Thoracic aorta (tissue), 2 donors: ENCODE data around the gene CDH23. TPM values are rescaled to one million over a fixed set of nuclear protein-coding genes. Genes with fewer than 3 reads are reported as not detected.

Experiments
- ATAC-seq: fragments of 150-250 bp; one replicate; pipeline ENCODE4 v1.8.0; 2017; ENCODE audit warnings: low read depth; ENCODE audit not compliant: insufficient number of reproducible peaks, low FRiP score
- DNase-seq: peaks from one replicate; pipeline ENCODE4 v3.0.0-alpha.2; 2020; ENCODE audit warnings: low spot score
- H3K27ac ChIP-seq, 2 donors: fragments of 200-600 bp; sonication (generic); 1 replicate in 1 of 2; 2 replicates in 1 of 2; pipeline ENCODE4 v1.5.1; 2016; ENCODE audit warnings: mild to moderate bottlenecking in 2 of 2, moderate library complexity in 2 of 2
- H3K27me3 ChIP-seq: fragments of 200-600 bp; sonication (generic); replicated peaks from 2 replicates; pipeline ENCODE4 v1.6.0; 2016; ENCODE audit warnings: mild to moderate bottlenecking; ENCODE audit not compliant: insufficient read depth
- H3K36me3 ChIP-seq: fragments of 200-600 bp; sonication (generic); one replicate; pipeline ENCODE4 v1.5.1; 2016
- H3K4me1 ChIP-seq, 2 donors: fragments of 200-600 bp; sonication (generic); 1 replicate in 1 of 2; 2 replicates in 1 of 2; pipeline versions ENCODE4 v1.5.1 to v1.6.0; 2016; ENCODE audit warnings: low read depth in 2 of 2, mild to moderate bottlenecking in 1 of 2; ENCODE audit not compliant: control insufficient read depth in 1 of 2
- H3K4me3 ChIP-seq: fragments of 200-600 bp; sonication (generic); 2 replicates; pipeline ENCODE4 v1.5.1; 2016; ENCODE audit warnings: mild to moderate bottlenecking
- H3K9me3 ChIP-seq: fragments of 200-600 bp; sonication (generic); 2 replicates; pipeline ENCODE4 v1.5.1; 2016
- CTCF ChIP-seq: fragments of 200-600 bp; sonication (generic); IDR thresholded peaks from one replicate; pipeline ENCODE4 v1.5.1; 2019; ENCODE audit warnings: antibody characterized with exemption
- total RNA-seq, 2 donors: library from RNA; depleted of rRNA; stranded (reverse); fragments of >200 nt; gene quantifications; one replicate each; pipeline versions ENCODE4 v1.1.0 to v1.2.3, GENCODE V29; 2016

Gene CDH23
- total RNA-seq, 2 donors from 2014 or later: 10.6 to 10.8 TPM

GRCh38 chr10:71562904-71563303 lies 166.2 kb downstream of the CDH23 start:
- no peak for TF ChIP-seq CTCF
- no peaks in the 10 kb centered on the region for H3K36me3 ChIP-seq
- H3K4me1 ChIP-seq: no peaks in the 10 kb centered on the region
- DNase-seq (no peak), ATAC-seq (no peak)
- H3K9me3 ChIP-seq: no peaks in the 10 kb centered on the region
- no peaks in the 10 kb centered on the region for H3K27me3 ChIP-seq
- H3K4me3 ChIP-seq: no peak overlapping the region
- no peak overlapping the region for H3K27ac ChIP-seq

GRCh38 chr10:71564194-71564820 lies 167.6 kb downstream of the CDH23 start:
- ATAC-seq (no peak), DNase-seq (no peak)
- no peak overlapping the region for H3K4me3 ChIP-seq
- no peak overlapping the region for H3K27ac ChIP-seq
- no peaks in the 10 kb centered on the region for H3K36me3 ChIP-seq
- no peaks in the 10 kb centered on the region for H3K27me3 ChIP-seq
- H3K9me3 ChIP-seq: no peaks in the 10 kb centered on the region
- TF ChIP-seq CTCF: no peak
- no peaks in the 10 kb centered on the region for H3K4me1 ChIP-seq

- Histone ChIP-seq H3K27ac (no peak overlapping the region), H3K9me3 (no peaks in the 10 kb centered on the region), H3K4me3 (no peak overlapping the region), H3K36me3 (no peaks in the 10 kb centered on the region), H3K4me1 (no peaks in the 10 kb centered on the region), H3K27me3 (no peaks in the 10 kb centered on the region)
- ATAC-seq (no peak), DNase-seq (no peak)
- TF ChIP-seq CTCF: no peak
Observed at GRCh38 chr10:71565284-71566000, 168.7 kb downstream of the CDH23 start.

- ATAC-seq: no peak
- no peak for TF ChIP-seq CTCF
- no peak overlapping the region for H3K27ac ChIP-seq
Observed at GRCh38 chr10:71567006-71567405, 170.3 kb downstream of the CDH23 start.

GRCh38 chr10:71568896-71569492 lies 172.3 kb downstream of the CDH23 start:
- no peak for ATAC-seq
- TF ChIP-seq CTCF: no peak
- H3K9me3 ChIP-seq: no peaks in the 10 kb centered on the region
- no peak for DNase-seq
- no peaks in the 10 kb centered on the region for H3K36me3 ChIP-seq
- no peak overlapping the region for H3K4me3 ChIP-seq
- no peaks in the 10 kb centered on the region for H3K27me3 ChIP-seq
- H3K27ac ChIP-seq: no peak overlapping the region
- no peaks in the 10 kb centered on the region for H3K4me1 ChIP-seq

More at GRCh38 chr10:71567006-71567405, 170.3 kb downstream of the CDH23 start:
- H3K4me1 ChIP-seq: no peaks in the 10 kb centered on the region
- H3K36me3 ChIP-seq: no peaks in the 10 kb centered on the region
- H3K4me3 ChIP-seq: no peak overlapping the region
- no peaks in the 10 kb centered on the region for H3K27me3 ChIP-seq
- no peaks in the 10 kb centered on the region for H3K9me3 ChIP-seq
- DNase-seq: no peak
